HG03045 (cell line): ENCODE data around the gene C4A.
"Not testable (repeated sequence)": the region's sequence is repeated elsewhere in the genome, so short reads cannot be mapped to it uniquely, and the experiment has no call there.

Experiments
- ATAC-seq: cut with Tn5 transposase; IDR thresholded peaks from one replicate; pipeline ENCODE4 v1.9.1; 2021; ENCODE audit warnings: mild to moderate bottlenecking, moderate library complexity; ENCODE audit not compliant: unreplicated experiment

C4A gene

DNA sequence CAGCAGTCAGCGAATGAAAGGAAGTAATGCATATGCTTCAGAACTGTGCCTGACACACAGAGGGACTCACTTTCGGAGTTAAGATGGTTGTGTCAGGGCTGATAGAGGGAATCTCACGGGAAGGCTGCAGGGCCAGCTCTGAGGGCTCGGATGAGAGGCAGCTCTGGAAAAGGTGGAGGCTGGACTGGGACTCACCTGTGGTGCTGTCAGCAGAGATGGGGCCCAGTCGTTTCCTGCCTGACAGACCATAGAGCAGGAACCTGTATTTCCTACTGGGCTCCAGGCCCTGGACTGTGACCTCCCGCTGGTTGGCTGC is 65.6 kb downstream of the C4A start:
- ATAC-seq, result no peak

DNA sequence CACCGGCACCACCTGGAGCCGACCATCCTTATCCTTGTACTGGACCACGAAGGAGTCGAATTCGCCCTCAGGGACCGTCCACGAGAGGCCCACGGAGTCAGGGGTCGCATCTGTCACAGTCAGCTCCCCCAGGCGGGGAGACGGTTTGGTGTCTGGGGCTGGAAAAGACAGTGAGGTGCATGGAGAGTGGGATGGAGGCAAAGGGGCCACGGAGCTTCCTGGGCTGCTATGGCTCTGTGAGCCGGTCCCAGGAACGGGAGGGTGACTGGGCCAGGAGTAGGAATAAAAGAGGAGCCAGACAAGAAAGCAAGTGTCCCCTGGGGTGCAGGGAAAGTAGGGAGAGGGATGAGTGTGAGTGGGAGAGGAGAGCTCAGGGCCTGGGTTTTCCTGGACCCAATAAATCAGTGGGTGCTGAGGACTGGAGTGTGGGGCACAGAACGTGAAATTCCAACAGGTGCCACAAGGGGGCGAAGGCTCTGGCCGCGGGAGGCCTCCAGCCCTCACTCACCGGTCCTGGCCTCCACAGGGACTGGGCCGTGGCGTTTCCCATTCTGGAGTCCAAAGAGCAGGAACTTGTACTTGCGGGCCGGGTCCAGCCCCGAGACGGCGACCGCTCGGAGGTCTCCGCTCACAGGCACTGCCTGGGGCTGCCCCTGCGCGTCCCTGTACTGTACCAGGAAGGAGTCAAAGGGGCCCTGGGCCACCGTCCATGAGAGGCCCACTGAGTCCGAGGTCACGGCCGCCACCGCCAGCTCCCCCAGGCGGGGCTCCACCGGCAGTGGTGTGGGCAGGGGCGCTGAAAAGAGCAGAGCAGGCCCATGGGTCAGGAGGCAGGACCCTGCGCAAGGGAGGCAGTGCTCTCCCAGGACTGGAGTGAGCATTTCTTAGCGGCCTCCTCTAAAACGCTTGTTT is 66.3 kb downstream of the C4A start:
- no peak for ATAC-seq

DNA sequence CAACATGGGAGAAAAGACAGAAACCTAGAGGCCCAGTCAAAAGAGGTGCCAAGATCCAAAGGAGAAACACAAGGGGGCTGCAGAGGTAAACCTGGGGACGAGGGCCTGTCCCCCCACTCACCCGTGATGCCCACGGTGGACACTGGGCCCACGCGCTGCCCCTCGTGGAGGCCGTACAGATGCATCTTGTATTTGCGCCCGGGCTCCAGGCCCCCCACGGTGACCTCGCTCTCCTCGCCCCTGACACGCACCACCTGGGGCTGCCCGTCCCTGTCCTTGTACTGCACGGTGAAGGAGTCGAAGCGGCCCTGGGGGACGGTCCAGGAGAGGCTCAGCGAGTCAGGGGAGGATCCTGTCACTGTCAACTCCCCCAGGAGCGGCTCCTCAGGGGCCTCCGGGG is 67.3 kb downstream of the C4A start:
- ATAC-seq, result not testable (repeated sequence)

DNA sequence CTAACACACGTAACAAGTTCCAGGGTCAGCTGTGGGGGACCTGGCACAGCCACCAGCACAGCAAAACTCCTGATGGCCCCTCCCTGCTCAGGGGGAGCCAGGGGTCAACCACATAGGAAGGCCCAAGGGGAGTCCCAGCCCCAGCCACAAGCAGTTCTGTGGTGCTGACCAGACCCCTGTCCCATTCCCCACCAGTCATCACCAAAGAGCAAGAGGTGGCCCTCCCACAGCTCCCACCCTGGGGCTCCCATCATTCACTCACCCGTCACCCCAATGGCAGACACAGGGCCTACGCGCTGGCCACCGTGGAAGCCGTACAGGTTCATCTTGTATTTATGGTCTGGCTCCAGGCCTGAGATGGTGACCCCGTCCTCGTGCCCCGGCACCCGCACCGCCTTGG is 67.9 kb downstream of the C4A start:
- ATAC-seq, result not testable (repeated sequence)

DNA sequence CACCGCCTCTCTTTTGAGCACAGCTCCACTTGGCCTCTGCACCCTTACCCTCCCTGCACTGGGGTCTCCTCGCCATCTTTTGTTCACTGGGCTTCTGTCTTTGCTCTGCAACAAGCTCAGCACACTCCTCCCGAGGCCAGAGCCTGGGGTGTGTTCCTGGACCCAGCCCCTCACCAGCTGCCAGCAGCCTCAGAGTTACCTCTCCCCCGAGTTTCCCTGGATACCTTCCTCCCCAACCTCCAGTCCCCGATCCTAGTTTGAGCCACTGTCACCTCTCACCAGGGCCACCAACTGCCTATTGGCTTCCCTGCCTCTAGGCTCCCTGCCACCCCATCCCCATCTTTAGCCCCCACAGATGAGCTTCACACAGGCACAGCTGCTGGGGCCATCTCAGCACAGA is 68.7 kb downstream of the C4A start:
- ATAC-seq, result no peak
